Head of caudate nucleus (tissue), 42 donors: ENCODE measurements around the gene KHDRBS1.
A peak's percentile ranks its signal among the peaks of the same experiment; 100 is the strongest.
"Not testable (repeated sequence)": the region's sequence is repeated elsewhere in the genome, so short reads cannot be mapped to it uniquely, and the experiment has no call there.

ENCODE experiments used
- DNase-seq, 42 donors: peaks; one replicate each; pipeline versions ENCODE4 v3.0.0 to v3.0.0-alpha.2; 2020 to 2021; ENCODE audit warnings: mixed read lengths in 7 of 42
- intact Hi-C: fragments of 100-400 bp; cut with DNase I; formaldehyde crosslinking; loops from one replicate; pipeline ENCODE4 v1.15.0; 2022

KHDRBS1 gene

DNA sequence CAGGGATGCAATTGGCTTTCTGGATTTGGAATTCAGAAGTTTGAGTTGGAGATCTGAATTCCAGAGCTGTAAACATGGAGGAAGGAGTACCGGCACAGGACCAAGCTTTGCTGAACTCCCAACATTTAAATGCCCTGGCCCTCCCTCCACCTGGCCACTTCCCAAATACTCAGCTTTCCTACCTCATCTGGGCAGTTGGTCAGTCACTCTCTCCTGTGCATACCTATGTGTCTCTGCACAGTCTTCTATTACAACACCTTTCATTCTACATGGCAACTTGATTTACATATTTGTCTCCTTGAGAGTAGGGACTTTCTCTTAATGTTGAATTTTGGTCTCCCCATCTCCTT, 6.1 kb upstream of the KHDRBS1 start:
- no peak for DNase-seq
- intact Hi-C loops = no loop called here

DNA sequence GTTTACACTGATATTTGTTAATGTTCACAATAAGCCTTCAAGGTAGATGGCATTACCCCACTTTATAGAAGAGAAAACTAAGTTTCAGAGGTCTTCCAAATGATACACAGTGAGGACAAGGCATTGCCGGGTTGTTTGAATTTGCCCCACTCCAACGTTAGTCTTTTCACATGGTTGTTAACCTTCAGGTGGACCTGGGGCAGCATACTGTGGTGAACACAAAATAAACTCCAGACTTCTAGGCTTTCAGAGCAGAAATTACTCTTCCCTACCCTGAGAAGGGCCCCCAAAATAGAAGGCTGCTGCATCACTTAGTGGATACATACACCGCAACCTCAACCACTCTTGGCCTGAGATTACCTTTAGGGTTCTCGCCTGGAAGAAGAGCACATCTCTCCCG, 3.4 kb upstream of the KHDRBS1 start:
- DNase-seq = no peak
- intact Hi-C loops = no loop called here

DNA sequence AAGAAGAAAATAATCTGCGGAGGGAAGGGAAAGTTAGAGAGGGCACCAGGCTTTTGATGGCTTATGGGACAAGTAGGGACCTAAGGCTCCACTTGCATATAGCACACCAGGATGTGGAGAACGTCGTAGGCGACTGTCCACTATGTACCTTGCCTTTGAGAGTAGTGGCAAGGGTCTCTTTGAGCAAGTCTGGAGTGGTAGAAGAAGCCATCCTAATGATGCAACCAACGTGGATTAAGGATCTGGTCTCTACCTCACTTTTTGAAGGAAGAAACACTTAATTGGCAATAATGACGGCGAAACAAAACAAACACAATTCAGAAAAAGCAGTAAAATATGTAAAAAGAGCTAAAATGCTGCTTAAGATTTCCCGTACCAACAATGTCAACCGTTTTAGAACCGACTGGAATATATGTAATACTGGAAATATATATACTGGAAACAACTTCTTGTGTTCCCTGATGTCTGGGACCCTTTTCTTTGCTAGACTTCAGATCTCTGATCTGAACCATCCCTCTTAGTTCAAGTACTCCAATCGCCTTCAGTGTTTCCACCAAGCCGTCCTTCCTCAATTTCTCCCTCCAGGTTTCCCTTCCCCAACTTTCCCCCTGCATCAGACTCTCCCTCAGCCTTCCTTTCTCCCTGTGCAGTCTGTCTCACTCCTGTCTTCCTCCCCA, 821 bp upstream of the KHDRBS1 start:
- intact Hi-C loops = no loop called here
- DNase-seq = no peak

- intact Hi-C loops = loop anchor here (2.0 kb wide), 1 partner anchor 58 kb away; the partner anchor contains the start of gene TMEM39B
- DNase-seq = peak; percentile 20 to 77 (median 54)
Observed at GRCh38 chr1:32014199-32014947, 705 bp downstream of the KHDRBS1 start.

DNA sequence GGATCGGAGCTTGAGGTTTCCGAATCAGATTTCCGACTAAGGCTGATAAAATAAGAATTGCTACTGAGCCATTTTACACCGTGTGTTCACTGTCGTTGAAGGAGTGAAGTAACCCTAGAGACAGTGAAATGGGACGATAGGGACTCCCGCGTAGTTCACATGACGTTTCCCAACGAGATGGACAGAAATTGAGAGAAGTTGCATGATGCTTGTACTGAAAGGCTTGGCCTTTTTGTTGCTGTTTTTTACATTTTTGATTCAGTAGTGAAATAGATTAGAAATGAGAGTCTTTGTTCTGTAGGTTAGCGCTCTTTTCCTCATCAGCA, 1.2 kb downstream of the KHDRBS1 start:
- intact Hi-C loops = loop anchor here (2.0 kb wide), 1 partner anchor 58 kb away; the partner anchor contains the start of gene TMEM39B
- DNase-seq = no peak

- no peak for DNase-seq
- intact Hi-C loops = no loop called here
Observed at GRCh38 chr1:32020339-32020738, 6.7 kb downstream of the KHDRBS1 start.

GRCh38 chr1:32021574-32022018, 7.9 kb downstream of the KHDRBS1 start:
- intact Hi-C loops = not testable (repeated sequence)
- DNase-seq = peak in 1 of 42 donors; percentile 27

DNA sequence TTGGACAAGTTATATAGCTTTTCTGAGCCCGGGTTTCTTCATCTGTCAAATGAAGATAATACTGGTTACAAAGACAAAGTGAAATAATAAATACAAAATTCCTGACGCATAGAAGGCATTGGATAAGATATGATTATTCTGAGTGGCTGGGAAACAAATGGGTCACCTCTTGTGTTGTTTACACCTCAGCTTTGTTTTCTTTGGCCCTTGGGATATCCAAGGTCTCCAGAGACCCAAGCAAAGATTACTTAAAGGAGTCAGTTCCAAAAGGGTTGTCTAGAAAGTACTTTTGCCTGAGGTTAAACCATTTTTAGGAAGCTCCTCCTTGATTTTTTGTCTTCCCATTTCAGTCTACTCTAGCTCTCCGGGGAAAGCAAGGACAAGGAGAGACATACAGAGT, 9.7 kb downstream of the KHDRBS1 start:
- no peak for DNase-seq
- intact Hi-C loops = no loop called here

- no peak for DNase-seq
- intact Hi-C loops = no loop called here
Observed at GRCh38 chr1:32025515-32025914, 11.8 kb downstream of the KHDRBS1 start.

- no peak for DNase-seq
Observed at GRCh38 chr1:32028746-32029145, 15.1 kb downstream of the KHDRBS1 start.

GRCh38 chr1:32031578-32032274, 18.1 kb downstream of the KHDRBS1 start:
- intact Hi-C loops = no loop called here

More at GRCh38 chr1:32028746-32029145, 15.1 kb downstream of the KHDRBS1 start:
- intact Hi-C loops = no loop called here

GRCh38 chr1:32032275-32032615, 18.6 kb downstream of the KHDRBS1 start:
- DNase-seq = no peak
- intact Hi-C loops = no loop called here

More at GRCh38 chr1:32031578-32032274, 18.1 kb downstream of the KHDRBS1 start:
- no peak for DNase-seq

DNA sequence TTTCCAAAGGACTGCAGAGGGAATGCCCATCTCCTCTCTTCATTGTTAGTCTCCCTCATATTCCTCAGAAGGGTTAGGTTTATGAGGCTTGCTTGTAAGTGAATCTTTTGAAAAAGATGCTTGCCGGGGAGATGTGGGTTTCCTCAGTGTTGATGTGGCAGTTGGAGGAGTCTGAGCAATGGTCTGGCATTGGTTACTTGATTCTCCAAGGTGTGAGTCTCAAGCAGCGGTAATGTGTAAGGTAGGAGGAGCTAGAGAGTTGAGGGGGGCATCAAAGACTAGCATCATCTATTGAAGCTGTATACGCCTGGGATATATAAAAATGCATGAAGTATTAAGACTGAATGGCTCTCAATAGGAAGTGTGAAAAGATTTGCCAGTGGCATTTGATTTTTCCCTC, 21.5 kb downstream of the KHDRBS1 start:
- DNase-seq = no peak
- intact Hi-C loops = no loop called here

DNA sequence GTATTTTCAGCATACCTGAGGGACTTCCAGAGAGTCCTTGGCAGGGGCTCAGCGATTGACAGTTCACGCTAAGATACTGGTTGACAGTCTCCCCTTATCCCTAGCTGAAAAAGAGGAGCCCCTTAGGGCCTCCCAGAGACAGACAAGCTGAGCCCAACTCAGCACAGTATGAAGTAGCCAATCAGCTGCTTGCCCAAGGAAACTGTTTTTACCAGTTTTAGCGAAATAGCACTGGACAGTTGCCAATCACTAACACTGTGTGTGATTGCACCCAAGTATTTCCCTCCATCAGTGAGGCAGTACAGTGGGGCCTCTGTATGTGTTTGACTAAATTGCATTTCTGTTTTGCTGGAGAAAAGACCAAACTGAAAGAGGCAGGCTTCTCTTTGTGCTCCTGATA, 27.0 kb downstream of the KHDRBS1 start:
- DNase-seq = peak in 14 of 42 donors; percentile 6 to 59 (median 30)
- intact Hi-C loops = no loop called here

GRCh38 chr1:32042330-32042729, 28.7 kb downstream of the KHDRBS1 start:
- peak in 8 of 42 donors; percentile 16 to 38 (median 29) for DNase-seq
- intact Hi-C loops = no loop called here

DNA sequence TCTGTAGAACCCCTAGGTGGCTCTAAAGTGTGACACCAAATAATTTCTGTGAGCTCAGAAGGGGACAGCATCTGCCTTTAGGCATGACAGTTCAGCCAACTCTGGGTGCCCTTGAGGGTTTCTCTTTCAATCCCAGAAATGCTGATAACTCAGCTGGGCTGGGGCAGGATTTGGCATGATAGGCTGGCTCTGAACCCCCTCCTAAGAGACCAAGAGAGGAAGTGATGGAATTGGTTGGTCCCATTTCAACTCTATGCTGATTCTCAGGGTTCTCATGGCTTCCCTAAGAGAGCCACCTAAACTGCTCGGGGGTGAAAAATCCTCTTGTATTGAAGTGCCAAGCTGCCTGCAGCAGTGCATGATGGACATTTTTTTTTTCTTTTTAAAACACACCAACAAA, 30.6 kb downstream of the KHDRBS1 start:
- DNase-seq = no peak
- intact Hi-C loops = no loop called here

GRCh38 chr1:32045772-32046171, 32.1 kb downstream of the KHDRBS1 start:
- no peak for DNase-seq
- intact Hi-C loops = no loop called here

DNA sequence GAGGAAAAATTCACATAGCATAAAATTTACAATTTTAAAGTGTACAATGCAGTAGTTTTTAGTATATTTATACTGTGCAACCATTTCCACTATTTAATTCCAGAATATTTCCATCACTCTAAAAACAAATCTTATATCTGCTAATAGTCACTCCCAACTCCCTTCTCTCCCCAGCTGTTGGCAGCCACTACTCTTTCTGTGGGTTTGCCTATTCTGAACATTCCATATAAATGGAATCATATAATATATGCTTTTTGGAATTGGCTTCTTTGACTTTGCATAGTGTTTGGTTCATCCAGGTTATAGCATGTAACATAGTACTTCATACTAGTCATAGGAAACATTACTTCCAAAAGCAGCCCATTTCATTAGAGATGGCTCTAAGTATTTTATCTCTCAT, 34.0 kb downstream of the KHDRBS1 start:
- intact Hi-C loops = no loop called here
- DNase-seq = no peak

DNA sequence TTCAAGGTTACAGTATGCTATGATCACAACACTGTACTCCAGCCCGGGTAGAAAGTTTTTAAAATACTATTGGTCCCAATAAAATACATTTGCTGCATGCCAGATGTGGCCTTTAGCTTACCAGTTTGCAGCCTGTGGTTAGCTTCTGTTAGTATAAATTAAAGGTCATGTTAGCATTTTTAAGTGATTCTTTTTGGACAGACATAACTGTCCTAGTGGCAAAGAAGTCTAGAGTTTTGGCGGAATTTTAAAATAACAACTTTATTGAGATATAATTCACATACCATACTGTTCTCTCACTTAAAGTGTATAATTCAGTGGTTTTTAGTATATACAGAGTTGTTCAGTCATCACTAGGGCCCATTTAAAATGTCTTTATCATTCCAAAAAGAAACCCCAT, 34.8 kb downstream of the KHDRBS1 start:
- intact Hi-C loops = no loop called here
- DNase-seq = no peak

DNA sequence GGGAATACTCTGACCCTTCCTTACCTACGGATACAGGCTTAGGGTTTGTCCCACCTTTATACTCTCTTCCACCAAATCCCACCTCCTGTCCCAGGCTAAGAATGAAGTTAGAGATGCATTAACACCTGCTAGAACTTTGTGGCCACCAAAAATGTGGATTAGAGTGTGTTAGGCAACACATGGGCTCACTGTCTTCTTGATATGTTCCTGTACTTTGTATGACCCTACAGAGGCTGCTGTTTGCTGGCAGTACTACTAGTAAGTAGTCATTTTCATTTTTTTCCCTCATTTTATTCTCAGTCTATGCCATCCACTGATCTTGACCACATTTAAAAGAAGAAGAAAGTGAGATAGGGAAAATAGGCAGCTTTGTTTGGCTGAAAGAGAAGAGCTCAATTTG, 38.0 kb downstream of the KHDRBS1 start:
- no peak for DNase-seq
- intact Hi-C loops = no loop called here
